Panc1 (cell line): ENCODE measurements around the gene DCAF11.

Source experiments
- POLR2AphosphoS5 ChIP-seq: IDR thresholded peaks from 2 replicates; pipeline ENCODE4 v1.6.1; 2012; ENCODE audit warnings: mild to moderate bottlenecking, low read depth, low read length, moderate library complexity
- SIN3A ChIP-seq: IDR thresholded peaks from 2 replicates; pipeline ENCODE4 v1.6.1; 2012; ENCODE audit warnings: low read depth, mild to moderate bottlenecking, low read length, moderate library complexity, borderline replicate concordance; ENCODE audit not compliant: insufficient read depth
- TF ChIP-seq, protein P1 (sequence below): fragments of 450-650 bp; IDR thresholded peaks from 2 replicates; pipeline ENCODE4 v1.5.1; 2017; ENCODE audit warnings: mild to moderate bottlenecking
- TF ChIP-seq, protein P2 (sequence below), 2 experiments: IDR thresholded peaks; 2 replicates each; pipeline ENCODE4 v1.6.1; 2011 to 2012; ENCODE audit warnings: low read depth in 2 of 2, control low read depth in 1 of 2, low read length in 1 of 2, mild to moderate bottlenecking in 1 of 2, moderate library complexity in 1 of 2; ENCODE audit not compliant: insufficient read depth in 1 of 2

DNA sequence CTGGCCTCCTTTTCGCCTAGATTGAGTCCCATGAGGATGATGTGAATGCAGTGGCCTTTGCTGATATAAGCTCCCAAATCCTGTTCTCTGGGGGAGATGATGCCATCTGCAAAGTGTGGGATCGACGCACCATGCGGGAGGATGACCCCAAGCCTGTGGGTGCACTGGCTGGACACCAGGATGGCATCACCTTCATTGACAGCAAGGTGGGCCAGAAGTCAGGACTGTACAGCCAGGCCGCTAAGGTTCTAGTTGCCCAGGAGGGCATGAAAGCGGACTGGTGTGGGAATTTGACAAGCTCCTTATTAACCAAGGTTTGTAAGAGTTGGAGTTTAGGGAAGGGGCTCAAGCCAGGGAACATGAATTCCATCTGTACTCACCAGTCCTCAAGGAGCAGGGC lies 5.1 kb downstream of the DCAF11 start:
- TF ChIP-seq, protein P1, sequence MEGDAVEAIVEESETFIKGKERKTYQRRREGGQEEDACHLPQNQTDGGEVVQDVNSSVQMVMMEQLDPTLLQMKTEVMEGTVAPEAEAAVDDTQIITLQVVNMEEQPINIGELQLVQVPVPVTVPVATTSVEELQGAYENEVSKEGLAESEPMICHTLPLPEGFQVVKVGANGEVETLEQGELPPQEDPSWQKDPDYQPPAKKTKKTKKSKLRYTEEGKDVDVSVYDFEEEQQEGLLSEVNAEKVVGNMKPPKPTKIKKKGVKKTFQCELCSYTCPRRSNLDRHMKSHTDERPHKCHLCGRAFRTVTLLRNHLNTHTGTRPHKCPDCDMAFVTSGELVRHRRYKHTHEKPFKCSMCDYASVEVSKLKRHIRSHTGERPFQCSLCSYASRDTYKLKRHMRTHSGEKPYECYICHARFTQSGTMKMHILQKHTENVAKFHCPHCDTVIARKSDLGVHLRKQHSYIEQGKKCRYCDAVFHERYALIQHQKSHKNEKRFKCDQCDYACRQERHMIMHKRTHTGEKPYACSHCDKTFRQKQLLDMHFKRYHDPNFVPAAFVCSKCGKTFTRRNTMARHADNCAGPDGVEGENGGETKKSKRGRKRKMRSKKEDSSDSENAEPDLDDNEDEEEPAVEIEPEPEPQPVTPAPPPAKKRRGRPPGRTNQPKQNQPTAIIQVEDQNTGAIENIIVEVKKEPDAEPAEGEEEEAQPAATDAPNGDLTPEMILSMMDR: no peak
- TF ChIP-seq SIN3A (no peak), POLR2AphosphoS5 (no peak)
- TF ChIP-seq, protein P2, sequence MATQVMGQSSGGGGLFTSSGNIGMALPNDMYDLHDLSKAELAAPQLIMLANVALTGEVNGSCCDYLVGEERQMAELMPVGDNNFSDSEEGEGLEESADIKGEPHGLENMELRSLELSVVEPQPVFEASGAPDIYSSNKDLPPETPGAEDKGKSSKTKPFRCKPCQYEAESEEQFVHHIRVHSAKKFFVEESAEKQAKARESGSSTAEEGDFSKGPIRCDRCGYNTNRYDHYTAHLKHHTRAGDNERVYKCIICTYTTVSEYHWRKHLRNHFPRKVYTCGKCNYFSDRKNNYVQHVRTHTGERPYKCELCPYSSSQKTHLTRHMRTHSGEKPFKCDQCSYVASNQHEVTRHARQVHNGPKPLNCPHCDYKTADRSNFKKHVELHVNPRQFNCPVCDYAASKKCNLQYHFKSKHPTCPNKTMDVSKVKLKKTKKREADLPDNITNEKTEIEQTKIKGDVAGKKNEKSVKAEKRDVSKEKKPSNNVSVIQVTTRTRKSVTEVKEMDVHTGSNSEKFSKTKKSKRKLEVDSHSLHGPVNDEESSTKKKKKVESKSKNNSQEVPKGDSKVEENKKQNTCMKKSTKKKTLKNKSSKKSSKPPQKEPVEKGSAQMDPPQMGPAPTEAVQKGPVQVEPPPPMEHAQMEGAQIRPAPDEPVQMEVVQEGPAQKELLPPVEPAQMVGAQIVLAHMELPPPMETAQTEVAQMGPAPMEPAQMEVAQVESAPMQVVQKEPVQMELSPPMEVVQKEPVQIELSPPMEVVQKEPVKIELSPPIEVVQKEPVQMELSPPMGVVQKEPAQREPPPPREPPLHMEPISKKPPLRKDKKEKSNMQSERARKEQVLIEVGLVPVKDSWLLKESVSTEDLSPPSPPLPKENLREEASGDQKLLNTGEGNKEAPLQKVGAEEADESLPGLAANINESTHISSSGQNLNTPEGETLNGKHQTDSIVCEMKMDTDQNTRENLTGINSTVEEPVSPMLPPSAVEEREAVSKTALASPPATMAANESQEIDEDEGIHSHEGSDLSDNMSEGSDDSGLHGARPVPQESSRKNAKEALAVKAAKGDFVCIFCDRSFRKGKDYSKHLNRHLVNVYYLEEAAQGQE (IDR thresholded peaks at IDR 0.05; ENCODE audit: insufficient read depth in 1 of 2, low read depth in 2 of 2, low read length in 1 of 2): no peak
